Upper lobe of right lung (tissue), 1 donor: ENCODE results near the gene ICAM4. TPM values are rescaled to one million over a fixed set of nuclear protein-coding genes. Genes with fewer than 3 reads are reported as not detected.

Source experiments
- ATAC-seq: fragments of 200-7000 bp; cut with Tn5 transposase; one replicate; pipeline ENCODE4 v1.9.1; 2020; ENCODE audit warnings: mild to moderate bottlenecking, moderate library complexity
- DNase-seq: peaks from one replicate; pipeline ENCODE4 v3.0.0-alpha.2; 2020
- H3K27ac ChIP-seq: fragments of 200-600 bp; one replicate; pipeline ENCODE4 v1.8.0; 2022
- H3K27me3 ChIP-seq: fragments of 200-600 bp; one replicate; pipeline ENCODE4 v1.8.0; 2022; ENCODE audit warnings: mild to moderate bottlenecking
- H3K36me3 ChIP-seq: fragments of 200-600 bp; one replicate; pipeline ENCODE4 v1.8.0; 2022
- H3K4me1 ChIP-seq: fragments of 200-600 bp; one replicate; pipeline ENCODE4 v1.8.0; 2022
- H3K4me3 ChIP-seq: fragments of 200-600 bp; one replicate; pipeline ENCODE4 v1.8.0; 2022; ENCODE audit warnings: mild to moderate bottlenecking
- H3K9me3 ChIP-seq: fragments of 200-600 bp; one replicate; pipeline ENCODE4 v1.8.0; 2022
- CTCF ChIP-seq: fragments of 200-600 bp; IDR thresholded peaks from one replicate; pipeline ENCODE4 v1.8.0; 2022; ENCODE audit warnings: antibody characterized with exemption
- intact Hi-C: fragments of 100-400 bp; cut with DNase I; formaldehyde crosslinking; loops from one replicate; pipeline ENCODE4 v1.11.0; 2022
- total RNA-seq: library from RNA; stranded (reverse); fragmentation: NEBNext Ultra II Directional; extraction: Animal tissue kit (Norgen Biotek cat#: 25700); gene quantifications from one replicate; pipeline ENCODE4 v1.2.1, GENCODE V29; 2021
- donor health status: DM: no; HTN: yes; CAD: no; lungs with severe emphysema.

ICAM4 gene
- total RNA-seq, 1 donor from 2014 or later, result 11.1 TPM

DNA sequence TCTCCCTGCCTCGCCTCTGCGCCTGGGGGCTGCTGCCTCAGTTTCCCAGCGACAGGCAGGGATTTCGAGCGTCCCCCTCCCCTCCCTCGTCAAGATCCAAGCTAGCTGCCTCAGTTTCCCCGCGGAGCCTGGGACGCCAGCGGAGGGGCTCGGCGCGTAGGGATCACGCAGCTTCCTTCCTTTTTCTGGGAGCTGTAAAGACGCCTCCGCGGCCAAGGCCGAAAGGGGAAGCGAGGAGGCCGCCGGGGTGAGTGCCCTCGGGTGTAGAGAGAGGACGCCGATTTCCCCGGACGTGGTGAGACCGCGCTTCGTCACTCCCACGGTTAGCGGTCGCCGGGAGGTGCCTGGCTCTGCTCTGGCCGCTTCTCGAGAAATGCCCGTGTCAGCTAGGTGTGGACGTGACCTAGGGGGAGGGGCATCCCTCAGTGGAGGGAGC is 16.6 kb upstream of the ICAM4 start:
- H3K27me3 ChIP-seq, result no peaks in the 10 kb centered on the region
- peaks cover 16% of the 10 kb centered on the region for H3K4me1 ChIP-seq
- no peak for TF ChIP-seq CTCF
- peak overlapping the region; percentile 95 for H3K27ac ChIP-seq
- intact Hi-C loops, result no loop called here
- peak overlapping the region; percentile 80 for H3K4me3 ChIP-seq
- DNase-seq, result peak; percentile 93
- H3K9me3 ChIP-seq, result no peaks in the 10 kb centered on the region
- H3K36me3 ChIP-seq, result peaks cover 14% of the 10 kb centered on the region
- ATAC-seq, result peak; percentile 76

DNA sequence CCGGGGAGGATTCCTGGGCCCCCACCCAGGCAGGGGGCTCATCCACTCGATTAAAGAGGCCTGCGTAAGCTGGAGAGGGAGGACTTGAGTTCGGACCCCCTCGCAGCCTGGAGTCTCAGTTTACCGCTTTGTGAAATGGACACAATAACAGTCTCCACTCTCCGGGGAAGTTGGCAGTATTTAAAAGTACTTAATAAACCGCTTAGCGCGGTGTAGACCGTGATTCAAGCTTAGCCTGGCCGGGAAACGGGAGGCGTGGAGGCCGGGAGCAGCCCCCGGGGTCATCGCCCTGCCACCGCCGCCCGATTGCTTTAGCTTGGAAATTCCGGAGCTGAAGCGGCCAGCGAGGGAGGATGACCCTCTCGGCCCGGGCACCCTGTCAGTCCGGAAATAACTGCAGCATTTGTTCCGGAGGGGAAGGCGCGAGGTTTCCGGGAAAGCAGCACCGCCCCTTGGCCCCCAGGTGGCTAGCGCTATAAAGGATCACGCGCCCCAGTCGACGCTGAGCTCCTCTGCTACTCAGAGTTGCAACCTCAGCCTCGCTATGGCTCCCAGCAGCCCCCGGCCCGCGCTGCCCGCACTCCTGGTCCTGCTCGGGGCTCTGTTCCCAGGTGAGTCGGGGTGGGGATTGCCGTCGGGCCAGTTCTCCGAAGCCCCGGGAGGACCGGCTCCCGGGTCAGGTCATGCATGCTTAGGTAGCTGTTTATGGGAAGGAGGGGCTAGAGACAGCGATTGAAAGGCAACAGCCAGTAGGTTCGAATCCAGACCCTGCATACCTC is 15.9 kb upstream of the ICAM4 start, which contains the start of gene ICAM1:
TSS of gene ICAM1 (plus strand) at position 505 of the 779 bp plus-strand sequence. CDS start at position 545, 40 bp downstream.
- Histone ChIP-seq H3K4me1 (peaks cover 18% of the 10 kb centered on the region), H3K27ac (peak within 1 kb of the TSS; percentile 95), H3K9me3 (no peaks in the 10 kb centered on the region), H3K27me3 (no peaks in the 10 kb centered on the region), H3K36me3 (peaks cover 20% of the 10 kb centered on the region), H3K4me3 (peak within 1 kb of the TSS; percentile 80)
- TF ChIP-seq CTCF, result no peak
- peak; percentile 81 for ATAC-seq
- intact Hi-C loops, result no loop called here
- peak; percentile 95 for DNase-seq

GRCh38 chr19:10271543-10272086 is 15.1 kb upstream of the ICAM4 start:
- Histone ChIP-seq H3K4me1 (peaks cover 18% of the 10 kb centered on the region), H3K27ac (peak overlapping the region; percentile 95), H3K9me3 (no peaks in the 10 kb centered on the region), H3K27me3 (no peaks in the 10 kb centered on the region), H3K36me3 (peaks cover 28% of the 10 kb centered on the region), H3K4me3 (peak overlapping the region; percentile 80)
- no peak for DNase-seq
- intact Hi-C loops, result no loop called here
- ATAC-seq, result no peak
- no peak for TF ChIP-seq CTCF

GRCh38 chr19:10274589-10274988 is 12.2 kb upstream of the ICAM4 start:
- no peak for TF ChIP-seq CTCF
- no peaks in the 10 kb centered on the region for H3K27me3 ChIP-seq
- H3K4me3 ChIP-seq, result peak overlapping the region; percentile 80
- H3K27ac ChIP-seq, result peak overlapping the region; percentile 60
- intact Hi-C loops, result no loop called here
- peaks cover 22% of the 10 kb centered on the region for H3K4me1 ChIP-seq
- H3K36me3 ChIP-seq, result peaks cover 58% of the 10 kb centered on the region
- no peak for ATAC-seq
- no peaks in the 10 kb centered on the region for H3K9me3 ChIP-seq
- no peak for DNase-seq

DNA sequence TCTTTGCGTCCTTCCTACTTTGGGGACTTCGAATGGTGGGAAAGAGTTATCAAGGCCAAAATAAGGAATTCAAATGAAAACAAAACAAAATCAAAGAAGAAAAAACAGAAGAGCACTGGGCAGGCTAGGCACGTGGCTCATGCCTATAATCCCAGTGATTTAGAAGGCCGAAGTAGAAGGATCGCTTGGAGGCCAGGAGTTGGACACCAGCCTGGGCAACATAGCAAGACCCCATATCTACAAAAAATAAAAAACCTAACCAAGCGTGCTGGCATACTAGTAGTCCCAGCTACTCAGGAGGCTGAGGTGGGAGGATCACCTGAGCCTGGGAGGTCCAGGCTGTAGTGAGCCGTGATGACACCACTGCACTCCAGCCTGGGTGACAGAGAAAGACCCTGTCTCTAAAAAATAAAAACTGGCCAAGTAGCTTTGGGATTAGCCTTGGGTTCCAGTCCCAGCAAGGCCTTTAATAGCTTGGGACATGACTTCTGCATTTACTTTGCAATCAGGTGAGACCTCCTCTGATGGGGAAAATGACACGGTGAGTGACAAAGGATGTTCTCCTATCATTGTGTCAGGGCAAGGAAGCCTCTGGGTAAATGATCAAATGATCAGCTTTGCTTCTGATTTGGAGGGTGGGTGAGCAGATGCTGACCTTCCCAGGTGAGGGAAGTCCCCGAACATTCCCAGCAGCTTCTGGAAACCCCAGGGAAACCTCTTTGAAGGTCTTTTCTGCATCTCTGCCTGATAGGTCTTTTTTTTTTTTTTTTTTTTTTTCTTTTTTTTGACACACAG is 8.8 kb upstream of the ICAM4 start:
- H3K27ac ChIP-seq, result peak overlapping the region; percentile 58
- no peaks in the 10 kb centered on the region for H3K9me3 ChIP-seq
- no peaks in the 10 kb centered on the region for H3K27me3 ChIP-seq
- DNase-seq (no peak), ATAC-seq (no peak)
- intact Hi-C loops, result no loop called here
- no peak for TF ChIP-seq CTCF
- H3K36me3 ChIP-seq, result peaks cover 85% of the 10 kb centered on the region
- H3K4me1 ChIP-seq, result peaks cover 24% of the 10 kb centered on the region
- peak overlapping the region; percentile 3 for H3K4me3 ChIP-seq
